H9 (cell line): ENCODE measurements around the gene NKD1. TPM values are rescaled to one million over a fixed set of nuclear protein-coding genes. Genes with fewer than 3 reads are reported as not detected.

Experiments used
- DNase-seq: peaks from one replicate; pipeline ENCODE4 v3.0.0-alpha.2; 2017
- H2AFZ ChIP-seq: one replicate; pipeline ENCODE4 v1.6.1; 2013; ENCODE audit warnings: mild to moderate bottlenecking, low read length, control low read depth, moderate library complexity
- H2AK5ac ChIP-seq: 2 replicates; pipeline ENCODE4 v1.6.1; 2013; ENCODE audit warnings: low read length, control low read depth, mixed read lengths; ENCODE audit not compliant: insufficient read length
- H2BK120ac ChIP-seq: one replicate; pipeline ENCODE4 v1.6.1; 2013; ENCODE audit warnings: low read depth, mild to moderate bottlenecking, low read length, control low read depth, inconsistent platforms; ENCODE audit not compliant: poor library complexity, severe bottlenecking
- H2BK12ac ChIP-seq: 2 replicates; pipeline ENCODE4 v1.6.1; 2013; ENCODE audit warnings: low read length, control low read depth, mixed read lengths, low read depth; ENCODE audit not compliant: insufficient read length
- H2BK15ac ChIP-seq: 2 replicates; pipeline ENCODE4 v1.6.1; 2013; ENCODE audit warnings: low read depth, low read length, control low read depth
- H2BK20ac ChIP-seq: one replicate; pipeline ENCODE4 v1.6.1; 2013; ENCODE audit warnings: low read depth, mild to moderate bottlenecking, low read length, control low read depth, inconsistent platforms; ENCODE audit not compliant: poor library complexity, severe bottlenecking
- H2BK5ac ChIP-seq: 2 replicates; pipeline ENCODE4 v1.6.1; 2013; ENCODE audit warnings: low read length, control low read depth, mixed read lengths; ENCODE audit not compliant: insufficient read length
- H3K14ac ChIP-seq: 2 replicates; pipeline ENCODE4 v1.6.1; 2013; ENCODE audit warnings: low read length, control low read depth; ENCODE audit not compliant: insufficient read depth
- H3K18ac ChIP-seq: 2 replicates; pipeline ENCODE4 v1.6.1; 2013; ENCODE audit warnings: low read depth, mild to moderate bottlenecking, mixed read lengths, low read length, control low read depth; ENCODE audit not compliant: insufficient read length
- H3K23ac ChIP-seq: 2 replicates; pipeline ENCODE4 v1.6.1; 2013; ENCODE audit warnings: low read length, control low read depth, mixed read lengths, low read depth; ENCODE audit not compliant: insufficient read length
- H3K23me2 ChIP-seq: 2 replicates; pipeline ENCODE4 v1.6.1; 2013; ENCODE audit warnings: low read depth, mild to moderate bottlenecking, mixed read lengths, low read length, control low read depth; ENCODE audit not compliant: insufficient read length, poor library complexity, severe bottlenecking
- H3K27ac ChIP-seq: 2 replicates; pipeline ENCODE4 v1.5.1; 2013; ENCODE audit warnings: low read length, control low read depth, mixed read lengths, low read depth; ENCODE audit not compliant: insufficient read length
- H3K27me3 ChIP-seq: 2 replicates; pipeline ENCODE4 v1.6.1; 2013; ENCODE audit warnings: low read length, control low read depth, inconsistent platforms; ENCODE audit not compliant: insufficient read depth
- H3K4ac ChIP-seq: 2 replicates; pipeline ENCODE4 v1.6.1; 2013; ENCODE audit warnings: low read depth, mild to moderate bottlenecking, control low read depth, inconsistent platforms, low read length, moderate library complexity
- H3K4me1 ChIP-seq: 2 replicates; pipeline ENCODE4 v1.6.1; 2013; ENCODE audit warnings: low read length, control low read depth, inconsistent platforms; ENCODE audit not compliant: insufficient read depth
- H3K4me2 ChIP-seq: 2 replicates; pipeline ENCODE4 v1.6.1; 2013; ENCODE audit warnings: low read length, control low read depth, mixed read lengths; ENCODE audit not compliant: insufficient read length, insufficient read depth
- H3K56ac ChIP-seq: 2 replicates; pipeline ENCODE4 v1.6.1; 2013; ENCODE audit warnings: low read depth, mild to moderate bottlenecking, mixed read lengths, low read length, control low read depth; ENCODE audit not compliant: insufficient read length
- H3K79me1 ChIP-seq: 2 replicates; pipeline ENCODE4 v1.6.1; 2013; ENCODE audit warnings: low read depth, mild to moderate bottlenecking, moderate library complexity, low read length, control low read depth, inconsistent platforms; ENCODE audit not compliant: insufficient read depth, poor library complexity, severe bottlenecking
- H3K79me2 ChIP-seq: 2 replicates; pipeline ENCODE4 v1.6.1; 2013; ENCODE audit warnings: low read length, control low read depth, inconsistent platforms; ENCODE audit not compliant: insufficient read depth
- H3K9ac ChIP-seq: 2 replicates; pipeline ENCODE4 v1.6.1; 2013; ENCODE audit warnings: low read length, control low read depth, mixed read lengths; ENCODE audit not compliant: insufficient read length; ENCODE audit errors: extremely low read depth
- H3K9me3 ChIP-seq: one replicate; pipeline ENCODE4 v1.6.1; 2013; ENCODE audit warnings: low read depth, low read length, inconsistent platforms; ENCODE audit not compliant: control insufficient read depth
- H3T11ph ChIP-seq: one replicate; pipeline ENCODE4 v1.6.1; 2013; ENCODE audit warnings: mild to moderate bottlenecking, low read length, control low read depth, inconsistent platforms
- H4K20me1 ChIP-seq: one replicate; pipeline ENCODE4 v1.6.1; 2013; ENCODE audit not compliant: control insufficient read depth, insufficient read length, insufficient read depth
- H4K5ac ChIP-seq: 2 replicates; pipeline ENCODE4 v1.6.1; 2013; ENCODE audit warnings: low read depth, mild to moderate bottlenecking, mixed read lengths, low read length, control low read depth; ENCODE audit not compliant: insufficient read length
- H4K8ac ChIP-seq: replicated peaks from 2 replicates; pipeline ENCODE4 v1.6.1; 2013; ENCODE audit warnings: low read length, control low read depth, mixed read lengths, low read depth; ENCODE audit not compliant: insufficient read length
- H4K91ac ChIP-seq: 2 replicates; pipeline ENCODE4 v1.6.1; 2013; ENCODE audit warnings: low read depth, mild to moderate bottlenecking, moderate library complexity, mixed read lengths, low read length, control low read depth; ENCODE audit not compliant: insufficient read length
- H3K27ac Mint-ChIP-seq, 3 experiments: 2 replicates in 2 of 3; 3 replicates in 1 of 3; pipeline ENCODE4 v1.8.0; 2020 to 2021; ENCODE audit warnings: mixed read lengths in 3 of 3, mild to moderate bottlenecking in 1 of 3, moderate library complexity in 1 of 3
- H3K27me3 Mint-ChIP-seq: 2 replicates; pipeline ENCODE4 v1.8.0; 2021; ENCODE audit warnings: low read depth, mild to moderate bottlenecking, moderate library complexity, mixed read lengths
- H3K36me3 Mint-ChIP-seq, 3 experiments: 2 replicates in 2 of 3; 3 replicates in 1 of 3; pipeline ENCODE4 v1.8.0; 2020 to 2021; ENCODE audit warnings: low read depth in 3 of 3, mixed read lengths in 3 of 3; ENCODE audit not compliant: insufficient read depth in 1 of 3
- H3K4me1 Mint-ChIP-seq, 2 experiments: 2 replicates each; pipeline ENCODE4 v1.8.0; 2020; ENCODE audit warnings: mixed read lengths in 2 of 2
- H3K4me3 Mint-ChIP-seq, 2 experiments: 2 replicates in 1 of 2; 3 replicates in 1 of 2; pipeline ENCODE4 v1.8.0; 2020 to 2021; ENCODE audit warnings: mild to moderate bottlenecking in 2 of 2, mixed read lengths in 2 of 2, moderate library complexity in 1 of 2
- H3K9me3 Mint-ChIP-seq, 2 experiments: 2 replicates in 1 of 2; 3 replicates in 1 of 2; pipeline ENCODE4 v1.8.0; 2020; ENCODE audit warnings: mild to moderate bottlenecking in 2 of 2, mixed read lengths in 2 of 2, moderate library complexity in 1 of 2
- CTCF ChIP-seq: fragments of 200-600 bp; sonication (generic); conservative IDR thresholded peaks from 3 replicates; pipeline ENCODE4 v1.8.0; 2021; ENCODE audit warnings: antibody characterized with exemption, mild to moderate bottlenecking
- WGBS: extraction: QIAGEN DNeasy Blood & Tissue Kit; methylation state at CpG from one replicate; pipeline ENCODE4 v1.1.7; 2013; ENCODE audit warnings: missing lambda C conversion rate, low lambda C conversion rate, mixed read lengths; ENCODE audit not compliant: insufficient read length; ENCODE audit errors: extremely low coverage; 5-methylcytosine and 5-hydroxymethylcytosine counted together
- total RNA-seq: library from RNA; stranded (reverse); gene quantifications from 2 replicates; pipeline ENCODE4 v1.2.1, GENCODE V29; 2021

Gene NKD1
- total RNA-seq, 1 experiment from 2014 or later = 1.9 TPM

DNA sequence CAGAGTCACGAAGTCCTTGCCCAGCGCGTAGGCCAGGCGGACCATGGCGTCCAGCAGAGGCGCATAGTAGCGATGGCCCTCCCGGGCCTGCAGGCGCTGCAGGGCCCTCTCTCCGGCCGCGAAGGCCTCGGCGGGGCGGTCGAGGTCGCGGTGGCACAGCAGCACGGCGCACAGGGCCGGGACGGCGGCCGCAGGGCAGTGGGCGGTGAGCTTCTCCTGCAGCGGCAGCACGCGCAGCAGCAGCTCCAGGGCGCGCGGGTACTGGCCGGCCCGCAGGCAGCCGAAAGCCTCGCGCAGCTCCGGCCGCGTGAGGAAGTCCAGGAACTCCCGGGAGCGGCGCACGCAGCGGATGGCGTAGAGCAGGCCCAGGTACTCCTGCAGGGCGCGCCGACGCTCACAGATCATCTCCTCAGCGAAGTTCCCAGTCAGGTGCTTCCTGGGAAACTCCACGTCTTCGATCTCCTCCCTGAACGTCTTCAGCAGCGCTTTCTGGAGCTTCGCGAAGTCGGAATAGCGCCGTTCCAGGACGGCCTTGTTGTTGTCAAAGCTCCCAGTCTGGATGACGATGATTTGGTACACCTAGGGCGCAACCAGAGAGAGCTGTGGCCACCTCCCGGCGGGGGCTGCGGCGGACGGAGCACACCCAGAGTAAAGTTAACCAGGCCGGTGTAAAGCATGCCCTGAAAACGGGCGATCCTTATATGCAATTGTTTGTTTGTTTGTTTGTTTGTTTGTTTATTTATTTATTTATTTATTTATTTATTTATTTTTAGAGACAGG, 125.5 kb downstream of the NKD1 start:
- no peaks in the 10 kb centered on the region for H3K23me2 ChIP-seq
- no peaks in the 10 kb centered on the region for H3K79me2 ChIP-seq
- H3K27ac Mint-ChIP-seq = no peak overlapping the region
- no peak overlapping the region for H2BK15ac ChIP-seq
- H3K56ac ChIP-seq = no peak overlapping the region
- no peak overlapping the region for H3K23ac ChIP-seq
- H3K4me2 ChIP-seq = no peak overlapping the region
- peaks cover 23 to 25% of the 10 kb centered on the region in 2 experiments for H3K9me3 Mint-ChIP-seq
- H3K27me3 Mint-ChIP-seq = peaks cover 3% of the 10 kb centered on the region
- H2BK5ac ChIP-seq = no peak overlapping the region
- H3K36me3 Mint-ChIP-seq = peaks cover 8 to 17% (median 11%) of the 10 kb centered on the region in 3 experiments
- peaks cover 10% of the 10 kb centered on the region for H3K9me3 ChIP-seq
- H3K4me3 Mint-ChIP-seq = no peak overlapping the region
- no peaks in the 10 kb centered on the region for H3K4me1 ChIP-seq
- H3K4ac ChIP-seq = no peak overlapping the region
- no peak overlapping the region for H4K5ac ChIP-seq
- H3K27ac ChIP-seq = no peak overlapping the region
- H3K9ac ChIP-seq = no peak overlapping the region
- H3K14ac ChIP-seq = no peak overlapping the region
- H2BK20ac ChIP-seq = no peak overlapping the region
- H3K27me3 ChIP-seq = no peaks in the 10 kb centered on the region
- H3K18ac ChIP-seq = no peak overlapping the region
- H2AFZ ChIP-seq = no peak overlapping the region
- no peak overlapping the region for H4K91ac ChIP-seq
- H2AK5ac ChIP-seq = no peak overlapping the region
- no peaks in the 10 kb centered on the region for H4K20me1 ChIP-seq
- H4K8ac ChIP-seq = no peak overlapping the region
- TF ChIP-seq CTCF = no peak
- no peaks in the 10 kb centered on the region for H3K79me1 ChIP-seq
- H2BK120ac ChIP-seq = no peak overlapping the region
- WGBS = no CpG with 5 or more reads among the region's 70 CpGs
- no peak overlapping the region for H3T11ph ChIP-seq
- H2BK12ac ChIP-seq = no peak overlapping the region
- peak; percentile 52 for DNase-seq
- no peaks in the 10 kb centered on the region; a peak in 1 of 4 replicates for H3K4me1 Mint-ChIP-seq
